ENCODE results near the gene SP140. TPM values are rescaled to one million over a fixed set of nuclear protein-coding genes. Genes with fewer than 3 reads are reported as not detected.

Gene SP140
- total and polyA plus RNA-seq, 9 of the 15 experiments (the other 6 are each of a cell fraction or from before 2014, with no cell fraction given) = 0.04 to 1.1 (median 0.57) TPM; not detected in 1

DNA sequence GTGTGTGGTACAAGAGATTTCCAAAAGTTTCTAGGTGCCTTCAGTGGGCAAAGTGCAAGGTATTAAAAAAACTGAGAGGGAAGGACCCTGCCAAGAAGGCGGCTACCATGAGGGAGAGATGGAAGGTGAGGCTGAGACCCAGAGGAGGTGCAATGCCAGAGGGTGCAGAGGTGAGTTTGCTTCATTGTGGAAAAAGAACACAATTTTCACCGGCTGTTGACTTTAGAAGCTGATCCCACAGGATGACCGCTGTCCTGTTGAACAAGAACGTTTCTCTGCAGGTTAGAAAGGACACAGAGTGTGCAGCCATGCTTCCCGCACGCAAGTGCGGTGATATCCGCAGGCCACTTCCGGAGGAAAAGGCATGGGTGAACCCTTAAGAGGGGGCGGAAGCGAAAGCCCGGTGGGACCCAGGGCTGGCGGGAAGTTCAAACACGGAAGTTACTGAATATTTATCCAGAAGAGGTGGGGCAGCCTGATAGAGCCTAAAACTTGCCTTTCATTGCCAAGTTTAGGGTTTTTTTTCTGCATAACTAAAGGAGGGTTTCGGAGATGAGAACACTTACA is 22.3 kb upstream of the SP140 start:
- BruUV-seq (replicated peaks) = no TSS peak
- Histone ChIP-seq H3K4me1 (replicated peaks in 1 of 2; ENCODE audit: control insufficient read depth in 2 of 2, insufficient read depth in 2 of 2, low read length in 2 of 2) (no peaks in the 10 kb centered on the region), H3K27ac (ENCODE audit: extremely low read depth, low read depth, low read length) (no peak overlapping the region), H3K79me2 (ENCODE audit: control insufficient read depth, insufficient read depth, low read length) (no peaks in the 10 kb centered on the region), H4K20me1 (replicated peaks; ENCODE audit: control insufficient read depth, insufficient read depth, low read length) (no peaks in the 10 kb centered on the region), H3K27me3 (ENCODE audit: control insufficient read depth in 2 of 2, insufficient read depth in 2 of 2, low read length in 2 of 2) (no peaks in the 10 kb centered on the region), H3K4me3 (no peak overlapping the region), H2AFZ (ENCODE audit: low read depth, low read length) (no peak overlapping the region), H3K9me1 (ENCODE audit: control insufficient read depth, insufficient read depth, low read length) (no peaks in the 10 kb centered on the region), H3K9me3 (replicated peaks; ENCODE audit: control insufficient read depth, insufficient read depth, low read depth, low read length) (no peaks in the 10 kb centered on the region), H3K4me2 (ENCODE audit: insufficient read depth, low read length) (no peak overlapping the region), H3K36me3 (ENCODE audit: control insufficient read depth, insufficient read depth, low read length) (no peaks in the 10 kb centered on the region), H3K9ac (ENCODE audit: insufficient read depth in 1 of 2, low read depth in 2 of 2, low read length in 2 of 2) (no peak overlapping the region)
- ATAC-seq = no peak
- intact Hi-C loops (cut with micrococcal nuclease) = no loop called here
- FAIRE-seq = no peak
- CTCF ChIA-PET (ENCODE audit: low intra/inter-chr PET ratio) = no interaction called here
- WGBS (ENCODE audit: insufficient coverage, low coverage, missing lambda C conversion rate) = 74% methylated on average over 15 of the region's 15 CpGs
- POLR2A ChIA-PET = no interaction called here
- DNase-seq (ENCODE audit: extremely low read depth in 1 of 4, low spot score in 3 of 4) = no peak
- in situ Hi-C loops (cut with MboI) = no loop called here
- TF ChIP-seq, protein P1, sequence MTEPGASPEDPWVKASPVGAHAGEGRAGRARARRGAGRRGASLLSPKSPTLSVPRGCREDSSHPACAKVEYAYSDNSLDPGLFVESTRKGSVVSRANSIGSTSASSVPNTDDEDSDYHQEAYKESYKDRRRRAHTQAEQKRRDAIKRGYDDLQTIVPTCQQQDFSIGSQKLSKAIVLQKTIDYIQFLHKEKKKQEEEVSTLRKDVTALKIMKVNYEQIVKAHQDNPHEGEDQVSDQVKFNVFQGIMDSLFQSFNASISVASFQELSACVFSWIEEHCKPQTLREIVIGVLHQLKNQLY (CRISPR knock-in tag; conservative IDR thresholded peaks at IDR 0.05) = no peak
- TF ChIP-seq ZNF143 (CRISPR knock-in tag; IDR thresholded peaks at IDR 0.05) (no peak), STAT5B (CRISPR knock-in tag; IDR thresholded peaks at IDR 0.05) (no peak), NR2F6 (CRISPR knock-in tag; IDR thresholded peaks at IDR 0.05) (no peak), TBP (optimal IDR thresholded peaks at IDR 0.05; ENCODE audit: low read depth, low read length) (no peak), FOXJ2 (tag; IDR thresholded peaks at IDR 0.05) (no peak)
- TF ChIP-seq, protein P2, sequence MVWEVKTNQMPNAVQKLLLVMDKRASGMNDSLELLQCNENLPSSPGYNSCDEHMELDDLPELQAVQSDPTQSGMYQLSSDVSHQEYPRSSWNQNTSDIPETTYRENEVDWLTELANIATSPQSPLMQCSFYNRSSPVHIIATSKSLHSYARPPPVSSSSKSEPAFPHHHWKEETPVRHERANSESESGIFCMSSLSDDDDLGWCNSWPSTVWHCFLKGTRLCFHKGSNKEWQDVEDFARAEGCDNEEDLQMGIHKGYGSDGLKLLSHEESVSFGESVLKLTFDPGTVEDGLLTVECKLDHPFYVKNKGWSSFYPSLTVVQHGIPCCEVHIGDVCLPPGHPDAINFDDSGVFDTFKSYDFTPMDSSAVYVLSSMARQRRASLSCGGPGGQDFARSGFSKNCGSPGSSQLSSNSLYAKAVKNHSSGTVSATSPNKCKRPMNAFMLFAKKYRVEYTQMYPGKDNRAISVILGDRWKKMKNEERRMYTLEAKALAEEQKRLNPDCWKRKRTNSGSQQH (CRISPR knock-in tag; IDR thresholded peaks at IDR 0.05) = no peak
- TF ChIP-seq, protein P3, sequence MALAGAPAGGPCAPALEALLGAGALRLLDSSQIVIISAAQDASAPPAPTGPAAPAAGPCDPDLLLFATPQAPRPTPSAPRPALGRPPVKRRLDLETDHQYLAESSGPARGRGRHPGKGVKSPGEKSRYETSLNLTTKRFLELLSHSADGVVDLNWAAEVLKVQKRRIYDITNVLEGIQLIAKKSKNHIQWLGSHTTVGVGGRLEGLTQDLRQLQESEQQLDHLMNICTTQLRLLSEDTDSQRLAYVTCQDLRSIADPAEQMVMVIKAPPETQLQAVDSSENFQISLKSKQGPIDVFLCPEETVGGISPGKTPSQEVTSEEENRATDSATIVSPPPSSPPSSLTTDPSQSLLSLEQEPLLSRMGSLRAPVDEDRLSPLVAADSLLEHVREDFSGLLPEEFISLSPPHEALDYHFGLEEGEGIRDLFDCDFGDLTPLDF (CRISPR knock-in tag; IDR thresholded peaks at IDR 0.05) = no peak
- TF ChIP-seq, protein P4, sequence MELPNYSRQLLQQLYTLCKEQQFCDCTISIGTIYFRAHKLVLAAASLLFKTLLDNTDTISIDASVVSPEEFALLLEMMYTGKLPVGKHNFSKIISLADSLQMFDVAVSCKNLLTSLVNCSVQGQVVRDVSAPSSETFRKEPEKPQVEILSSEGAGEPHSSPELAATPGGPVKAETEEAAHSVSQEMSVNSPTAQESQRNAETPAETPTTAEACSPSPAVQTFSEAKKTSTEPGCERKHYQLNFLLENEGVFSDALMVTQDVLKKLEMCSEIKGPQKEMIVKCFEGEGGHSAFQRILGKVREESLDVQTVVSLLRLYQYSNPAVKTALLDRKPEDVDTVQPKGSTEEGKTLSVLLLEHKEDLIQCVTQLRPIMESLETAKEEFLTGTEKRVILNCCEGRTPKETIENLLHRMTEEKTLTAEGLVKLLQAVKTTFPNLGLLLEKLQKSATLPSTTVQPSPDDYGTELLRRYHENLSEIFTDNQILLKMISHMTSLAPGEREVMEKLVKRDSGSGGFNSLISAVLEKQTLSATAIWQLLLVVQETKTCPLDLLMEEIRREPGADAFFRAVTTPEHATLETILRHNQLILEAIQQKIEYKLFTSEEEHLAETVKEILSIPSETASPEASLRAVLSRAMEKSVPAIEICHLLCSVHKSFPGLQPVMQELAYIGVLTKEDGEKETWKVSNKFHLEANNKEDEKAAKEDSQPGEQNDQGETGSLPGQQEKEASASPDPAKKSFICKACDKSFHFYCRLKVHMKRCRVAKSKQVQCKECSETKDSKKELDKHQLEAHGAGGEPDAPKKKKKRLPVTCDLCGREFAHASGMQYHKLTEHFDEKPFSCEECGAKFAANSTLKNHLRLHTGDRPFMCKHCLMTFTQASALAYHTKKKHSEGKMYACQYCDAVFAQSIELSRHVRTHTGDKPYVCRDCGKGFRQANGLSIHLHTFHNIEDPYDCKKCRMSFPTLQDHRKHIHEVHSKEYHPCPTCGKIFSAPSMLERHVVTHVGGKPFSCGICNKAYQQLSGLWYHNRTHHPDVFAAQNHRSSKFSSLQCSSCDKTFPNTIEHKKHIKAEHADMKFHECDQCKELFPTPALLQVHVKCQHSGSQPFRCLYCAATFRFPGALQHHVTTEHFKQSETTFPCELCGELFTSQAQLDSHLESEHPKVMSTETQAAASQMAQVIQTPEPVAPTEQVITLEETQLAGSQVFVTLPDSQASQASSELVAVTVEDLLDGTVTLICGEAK (IDR thresholded peaks at IDR 0.05) = no peak
- TF ChIP-seq, protein P4 (CRISPR knock-in tag; IDR thresholded peaks at IDR 0.05) = no peak
